HepG2 (cell line): ENCODE measurements around the gene HAPLN2. TPM values are rescaled to one million over a fixed set of nuclear protein-coding genes. Genes with fewer than 3 reads are reported as not detected.

Source experiments
- ATAC-seq: fragments of 200-7000 bp; cut with Tn5 transposase; 3 replicates; pipeline ENCODE4 v1.9.1; 2020; ENCODE audit warnings: mild to moderate bottlenecking, moderate library complexity
- BruUV-seq: library from RNA; stranded (reverse); fragments of 400-500 nt; replicated peaks from 2 replicates; lab custom pipeline; 2021; lab: Mats Ljungman, UMichigan
- CTCF ChIA-PET: fragments of 300-600 bp; formaldehyde crosslinking; extraction: SDS; loops from one replicate; lab custom pipeline; 2021; ENCODE audit warnings: low total read pairs, inconsistent platforms, low intra/inter-chr PET ratio; lab: Yijun Ruan, JAX
- POLR2A ChIA-PET: fragments of 350-600 bp; sonication (Branson Sonifier 250); formaldehyde crosslinking; loops from one replicate; lab custom pipeline; 2020; ENCODE audit warnings: antibody characterized with exemption, inconsistent platforms; lab: Yijun Ruan, JAX
- DNase-seq: peaks from one replicate; pipeline ENCODE4 v3.0.0-alpha.2; 2015; ENCODE audit warnings: low spot score
- FAIRE-seq: peaks from 3 replicates; lab custom pipeline; 2011; peaks lifted over from hg19 to GRCh38; lab: Jason Lieb, UNC
- H2AFZ ChIP-seq: one replicate; pipeline ENCODE4 v1.6.1; 2011; ENCODE audit warnings: low read length, inconsistent platforms
- H3K27ac ChIP-seq: fragments of 300-600 bp; 3 replicates; pipeline ENCODE4 v1.8.0; 2011; ENCODE audit warnings: mixed run types, mild to moderate bottlenecking, mixed read lengths, low read length, inconsistent platforms; ENCODE audit not compliant: insufficient read depth; ENCODE audit errors: extremely low read length
- H3K27me3 ChIP-seq, 2 experiments: fragments of 200-600 bp in 1 of 2; 2 replicates in 1 of 2; 3 replicates in 1 of 2; pipeline versions ENCODE4 v1.6.0 to v1.8.0; 2011; ENCODE audit warnings: low read length in 2 of 2, mild to moderate bottlenecking in 2 of 2, moderate library complexity in 2 of 2, inconsistent platforms in 1 of 2; ENCODE audit not compliant: insufficient read depth in 2 of 2, control insufficient read depth in 1 of 2
- H3K36me3 ChIP-seq, 2 experiments: fragments of 200-600 bp in 1 of 2; replicated peaks in 1 of 2; 2 replicates in 1 of 2; 3 replicates in 1 of 2; pipeline versions ENCODE4 v1.5.1 to v1.8.0; 2011; ENCODE audit warnings: low read length in 2 of 2, inconsistent platforms in 1 of 2; ENCODE audit not compliant: insufficient read depth in 2 of 2, control insufficient read depth in 1 of 2
- H3K4me1 ChIP-seq: 2 replicates; pipeline ENCODE4 v1.5.1; 2012; ENCODE audit warnings: low read length, inconsistent platforms; ENCODE audit not compliant: insufficient read depth
- H3K4me2 ChIP-seq: 2 replicates; pipeline ENCODE4 v1.6.0; 2011; ENCODE audit warnings: low read depth, low read length, inconsistent platforms
- H3K4me3 ChIP-seq, 3 experiments: fragments of 200-600 bp in 1 of 3; sonication (generic), shearing (Covaris generic) in 1 of 3; replicated peaks in 1 of 3; 2 replicates each; pipeline ENCODE4 v1.5.1; 2011 to 2016; ENCODE audit warnings: low read length in 3 of 3, inconsistent platforms in 2 of 3, low read depth in 2 of 3, mild to moderate bottlenecking in 2 of 3, control low read depth in 1 of 3, mixed read lengths in 1 of 3; ENCODE audit not compliant: insufficient read depth in 1 of 3
- H3K79me2 ChIP-seq: one replicate; pipeline ENCODE4 v1.6.1; 2011; ENCODE audit warnings: low read length, inconsistent platforms; ENCODE audit not compliant: insufficient read depth
- H3K9ac ChIP-seq: 2 replicates; pipeline ENCODE4 v1.6.0; 2011; ENCODE audit warnings: mild to moderate bottlenecking, low read depth, low read length, inconsistent platforms; ENCODE audit not compliant: insufficient read depth
- H3K9me3 ChIP-seq: 2 replicates; pipeline ENCODE4 v1.5.1; 2012; ENCODE audit warnings: mild to moderate bottlenecking, low read length
- H4K20me1 ChIP-seq: 2 replicates; pipeline ENCODE4 v1.6.0; 2011; ENCODE audit warnings: inconsistent platforms, mild to moderate bottlenecking, low read length, moderate library complexity; ENCODE audit not compliant: insufficient read depth
- AGO1 ChIP-seq: fragments of 200-400 bp; formaldehyde crosslinking; IDR thresholded peaks from 2 replicates; pipeline ENCODE4 v1.6.1; 2017; ENCODE audit warnings: mild to moderate bottlenecking, low read depth, low read length, moderate library complexity; ENCODE audit not compliant: poor library complexity, severe bottlenecking
- AGO2 ChIP-seq: fragments of 200-400 bp; formaldehyde crosslinking; optimal IDR thresholded peaks from 2 replicates; pipeline ENCODE3; 2017; ENCODE audit warnings: mild to moderate bottlenecking, low read depth, low read length, moderate library complexity
- HOXA3 ChIP-seq: sonication (generic); formaldehyde crosslinking; IDR thresholded peaks from 2 replicates; pipeline ENCODE4 v1.5.0; 2020; ENCODE audit warnings: missing genetic modification reagents
- NONO ChIP-seq, 2 experiments: fragments of 450-650 bp in 1 of 2; sonication (generic) in 1 of 2; formaldehyde crosslinking in 1 of 2; IDR thresholded peaks in 1 of 2; conservative IDR thresholded peaks in 1 of 2; 2 replicates each; pipeline versions ENCODE4 v1.6.1 to v1.8.0; 2017 to 2022; ENCODE audit warnings: mild to moderate bottlenecking in 1 of 2, missing genetic modification reagents in 1 of 2, moderate library complexity in 1 of 2
- NR2C2 ChIP-seq: sonication (generic); formaldehyde crosslinking; IDR thresholded peaks from 2 replicates; pipeline ENCODE4 v1.4.0; 2020; ENCODE audit warnings: missing genetic modification reagents, mild to moderate bottlenecking, moderate library complexity, borderline replicate concordance
- NR2F6 ChIP-seq, 2 experiments: IDR thresholded peaks; 2 replicates each; pipeline ENCODE4 v1.6.1; 2016; ENCODE audit warnings: antibody characterized with exemption in 1 of 2, mild to moderate bottlenecking in 1 of 2
- POLR2A ChIP-seq, 2 experiments: IDR thresholded peaks; 2 replicates each; pipeline ENCODE4 v1.6.1; 2011; ENCODE audit warnings: low read depth in 2 of 2, low read length in 2 of 2, mild to moderate bottlenecking in 1 of 2, moderate library complexity in 1 of 2; ENCODE audit not compliant: insufficient read depth in 1 of 2
- RBFOX2 ChIP-seq: fragments of 200-400 bp; formaldehyde crosslinking; IDR thresholded peaks from 2 replicates; pipeline ENCODE4 v1.6.1; 2017; ENCODE audit warnings: low read depth, mild to moderate bottlenecking, low read length
- RBM22 ChIP-seq: fragments of 200-400 bp; formaldehyde crosslinking; optimal IDR thresholded peaks from 2 replicates; pipeline ENCODE3; 2017; ENCODE audit warnings: mild to moderate bottlenecking, low read length, moderate library complexity
- SAP130 ChIP-seq: IDR thresholded peaks from 2 replicates; pipeline ENCODE4 v1.6.1; 2016; ENCODE audit warnings: low read depth
- ZBTB33 ChIP-seq: sonication (generic); formaldehyde crosslinking; IDR thresholded peaks from 2 replicates; pipeline ENCODE4 v1.4.0; 2020; ENCODE audit warnings: missing genetic modification reagents
- ZBTB38 ChIP-seq: sonication (generic); formaldehyde crosslinking; IDR thresholded peaks from 2 replicates; pipeline ENCODE4 v1.5.1; 2020; ENCODE audit warnings: mild to moderate bottlenecking, missing genetic modification reagents
- ZNF747 ChIP-seq: sonication (generic); formaldehyde crosslinking; IDR thresholded peaks from 2 replicates; pipeline ENCODE4 v1.8.1; 2023; ENCODE audit warnings: missing genetic modification reagents, mild to moderate bottlenecking, borderline replicate concordance
- ZNF75D ChIP-seq: sonication (generic); formaldehyde crosslinking; IDR thresholded peaks from 2 replicates; pipeline ENCODE4 v1.8.1; 2023; ENCODE audit warnings: missing genetic modification reagents, mild to moderate bottlenecking, borderline replicate concordance
- ZNF781 ChIP-seq: sonication (generic); formaldehyde crosslinking; IDR thresholded peaks from 2 replicates; pipeline ENCODE4 v1.5.1; 2020; ENCODE audit warnings: borderline replicate concordance, mild to moderate bottlenecking, missing genetic modification reagents; ENCODE audit errors: not compliant biosample characterization
- WGBS: methylation state at CpG from one replicate; pipeline ENCODE4 v1.1.6; 2017; ENCODE audit warnings: low lambda C conversion rate; 5-methylcytosine and 5-hydroxymethylcytosine counted together
- in situ Hi-C: cut with HindIII; loops from 2 replicates; pipeline ENCODE4 v1.10.0; 2017; ENCODE audit warnings: low pct_unique_long_range_greater_than_20kb; ENCODE audit not compliant: extremely low pct_ligation_motif_present
- intact Hi-C: fragments of 100-400 bp; cut with micrococcal nuclease; formaldehyde crosslinking; loops from one replicate; pipeline ENCODE4 v1.10.0; 2022; ENCODE audit not compliant: unreplicated experiment
- polyA plus RNA-seq, 8 experiments: library from polyadenylated mRNA; depleted of rRNA in 3 of 8; stranded (reverse) in 7 of 8; unstranded in 1 of 8; fragments of >200 nt; fragmentation: Illumina TruSeq in 4 of 8; extraction: Trizol in 4 of 8; gene quantifications; 2 replicates each; pipeline versions ENCODE4 v1.2.1 to v1.2.3, GENCODE V29; 2011 to 2016; ENCODE audit warnings: low read depth in 4 of 8, missing spikeins in 1 of 8, mixed read lengths in 1 of 8; ENCODE audit not compliant: insufficient read depth in 1 of 8
- total RNA-seq, 5 experiments: library from RNA; depleted of rRNA; stranded (reverse); fragments of >200 nt; fragmentation: Illumina TruSeq; extraction: Trizol; gene quantifications; 2 replicates each; pipeline ENCODE4 v1.2.3, GENCODE V29; 2016; ENCODE audit warnings: low read depth in 1 of 5
- TF ChIP-seq, protein P1 (sequence below): IDR thresholded peaks from 2 replicates; pipeline ENCODE4 v1.6.1; 2016; ENCODE audit warnings: missing genetic modification reagents, missing compliant biosample characterization
- TF ChIP-seq, protein P2 (sequence below): conservative IDR thresholded peaks from 2 replicates; pipeline ENCODE4 v1.6.1; 2018; ENCODE audit warnings: missing genetic modification reagents
- TF ChIP-seq, protein P3 (sequence below): sonication (generic); formaldehyde crosslinking; IDR thresholded peaks from 2 replicates; pipeline ENCODE4 v1.8.1; 2023; ENCODE audit warnings: mild to moderate bottlenecking, inconsistent platforms, moderate library complexity, missing genetic modification reagents, borderline replicate concordance

HAPLN2 gene
- total and polyA plus RNA-seq, 2 of the 13 experiments (the other 11 are each of a cell fraction or from before 2014, with no cell fraction given): not detected

- no peaks in the 10 kb centered on the region for H3K4me1 ChIP-seq
- no peak overlapping the region for H2AFZ ChIP-seq
- no peak for FAIRE-seq
- ChIA-PET POLR2A (no interaction called here), CTCF (no interaction called here)
- in situ Hi-C loops: no loop called here
- TF ChIP-seq AGO2: peak; percentile 91
- TF ChIP-seq ZNF75D (CRISPR knock-in tag): no peak
- TF ChIP-seq NONO (IDR thresholded peaks at IDR 0.05): no peak
- 0 out of 2 replicates have a peak, but pooled peaks have one; percentile 20 for TF ChIP-seq NONO (CRISPR knock-in tag; conservative IDR thresholded peaks at IDR 0.05)
- TF ChIP-seq ZNF747 (CRISPR knock-in tag): no peak
- TF ChIP-seq AGO1: peak; percentile 35
- no peak for TF ChIP-seq ZNF781
- no peak for TF ChIP-seq SAP130 (CRISPR knock-in tag)
- peak; percentile 18; the same call in 1 of the 2 replicates for TF ChIP-seq HOXA3 (CRISPR knock-in tag)
- peak in 1 of 2 experiments; percentile 36; a peak in 1 of 4 replicates for TF ChIP-seq POLR2A (IDR thresholded peaks at IDR 0.05; ENCODE audit: insufficient read depth in 1 of 2, low read depth in 2 of 2, low read length in 2 of 2)
- TF ChIP-seq, protein P1, sequence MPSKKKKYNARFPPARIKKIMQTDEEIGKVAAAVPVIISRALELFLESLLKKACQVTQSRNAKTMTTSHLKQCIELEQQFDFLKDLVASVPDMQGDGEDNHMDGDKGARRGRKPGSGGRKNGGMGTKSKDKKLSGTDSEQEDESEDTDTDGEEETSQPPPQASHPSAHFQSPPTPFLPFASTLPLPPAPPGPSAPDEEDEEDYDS: no peak
- TF ChIP-seq, protein P2, sequence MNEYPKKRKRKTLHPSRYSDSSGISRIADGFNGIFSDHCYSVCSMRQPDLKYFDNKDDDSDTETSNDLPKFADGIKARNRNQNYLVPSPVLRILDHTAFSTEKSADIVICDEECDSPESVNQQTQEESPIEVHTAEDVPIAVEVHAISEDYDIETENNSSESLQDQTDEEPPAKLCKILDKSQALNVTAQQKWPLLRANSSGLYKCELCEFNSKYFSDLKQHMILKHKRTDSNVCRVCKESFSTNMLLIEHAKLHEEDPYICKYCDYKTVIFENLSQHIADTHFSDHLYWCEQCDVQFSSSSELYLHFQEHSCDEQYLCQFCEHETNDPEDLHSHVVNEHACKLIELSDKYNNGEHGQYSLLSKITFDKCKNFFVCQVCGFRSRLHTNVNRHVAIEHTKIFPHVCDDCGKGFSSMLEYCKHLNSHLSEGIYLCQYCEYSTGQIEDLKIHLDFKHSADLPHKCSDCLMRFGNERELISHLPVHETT: no peak
- TF ChIP-seq RBM22: peak; percentile 5
- TF ChIP-seq NR2C2 (CRISPR knock-in tag): 0 out of 2 replicates have a peak, but pooled peaks have one; percentile 44
- TF ChIP-seq ZBTB33 (CRISPR knock-in tag): peak; percentile 43; the same call in 1 of the 2 replicates
- peak; percentile 30; the same call in 1 of the 2 replicates for TF ChIP-seq NR2F6 (IDR thresholded peaks at IDR 0.05)
- TF ChIP-seq NR2F6 (CRISPR knock-in tag; IDR thresholded peaks at IDR 0.05): no peak
- peak; percentile 60 for TF ChIP-seq RBFOX2
- TF ChIP-seq, protein P3, sequence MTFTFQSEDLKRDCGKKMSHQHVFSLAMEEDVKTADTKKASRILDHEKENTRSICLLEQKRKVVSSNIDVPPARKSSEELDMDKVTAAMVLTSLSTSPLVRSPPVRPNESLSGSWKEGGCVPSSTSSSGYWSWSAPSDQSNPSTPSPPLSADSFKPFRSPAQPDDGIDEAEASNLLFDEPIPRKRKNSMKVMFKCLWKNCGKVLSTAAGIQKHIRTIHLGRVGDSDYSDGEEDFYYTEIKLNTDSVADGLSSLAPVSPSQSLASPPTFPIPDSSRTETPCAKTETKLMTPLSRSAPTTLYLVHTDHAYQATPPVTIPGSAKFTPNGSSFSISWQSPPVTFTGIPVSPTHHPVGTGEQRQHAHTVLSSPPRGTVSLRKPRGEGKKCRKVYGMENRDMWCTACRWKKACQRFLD (CRISPR knock-in tag): no peak
- TF ChIP-seq ZBTB38 (CRISPR knock-in tag): 0 out of 2 replicates have a peak, but pooled peaks have one; percentile 20
- peaks cover 0 to 8% of the 10 kb centered on the region in 2 experiments; a peak in 2 of 5 replicates for H3K36me3 ChIP-seq
- 95% methylated on average over 40 of the region's 51 CpGs for WGBS
- no peaks in the 10 kb centered on the region for H3K27me3 ChIP-seq
- ATAC-seq: no peak
- intact Hi-C loops: no loop called here
- no peak for DNase-seq
- no peak overlapping the region for H3K27ac ChIP-seq
- no peak overlapping the region for H3K9ac ChIP-seq
- peaks cover 45% of the 10 kb centered on the region for H4K20me1 ChIP-seq
- H3K9me3 ChIP-seq: no peaks in the 10 kb centered on the region
- no peak overlapping the region for H3K4me3 ChIP-seq
- no TSS peak for BruUV-seq
- no peak overlapping the region for H3K4me2 ChIP-seq
- no peaks in the 10 kb centered on the region for H3K79me2 ChIP-seq
Measured at GRCh38 chr1:156646738-156647211, 27.6 kb downstream of the HAPLN2 start.
